22Rv1 (cell line): Measurements from ENCODE around the gene USP15.

ENCODE experiments used
- ZFX ChIP-seq: fragments of 450-650 bp; IDR thresholded peaks from 2 replicates; pipeline ENCODE4 v1.6.1; 2017; ENCODE audit warnings: antibody characterized with exemption, borderline replicate concordance
- TF ChIP-seq, protein P1 (sequence below): fragments of 450-650 bp; IDR thresholded peaks from 2 replicates; pipeline ENCODE4 v1.5.1; 2017; ENCODE audit warnings: mild to moderate bottlenecking

DNA sequence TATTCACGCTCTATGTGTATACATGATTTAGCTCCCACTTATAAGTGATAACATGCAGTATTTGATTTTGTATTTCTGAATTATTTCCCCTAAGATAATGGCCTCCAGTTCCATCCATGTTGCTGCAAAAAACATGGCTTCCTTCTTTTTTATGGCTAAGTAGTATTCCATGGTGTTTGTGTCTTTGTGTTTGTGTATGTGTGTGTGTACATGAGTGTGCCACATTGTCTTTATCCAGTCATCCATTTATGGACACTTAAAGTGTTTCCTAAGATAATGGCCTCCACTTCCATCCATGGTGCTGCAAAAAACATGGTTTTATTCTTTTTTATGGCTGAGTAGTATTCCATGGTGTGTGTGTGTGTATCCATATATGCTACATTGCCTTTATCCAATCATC lies 25.1 kb downstream of the USP15 start:
- TF ChIP-seq, protein P1, sequence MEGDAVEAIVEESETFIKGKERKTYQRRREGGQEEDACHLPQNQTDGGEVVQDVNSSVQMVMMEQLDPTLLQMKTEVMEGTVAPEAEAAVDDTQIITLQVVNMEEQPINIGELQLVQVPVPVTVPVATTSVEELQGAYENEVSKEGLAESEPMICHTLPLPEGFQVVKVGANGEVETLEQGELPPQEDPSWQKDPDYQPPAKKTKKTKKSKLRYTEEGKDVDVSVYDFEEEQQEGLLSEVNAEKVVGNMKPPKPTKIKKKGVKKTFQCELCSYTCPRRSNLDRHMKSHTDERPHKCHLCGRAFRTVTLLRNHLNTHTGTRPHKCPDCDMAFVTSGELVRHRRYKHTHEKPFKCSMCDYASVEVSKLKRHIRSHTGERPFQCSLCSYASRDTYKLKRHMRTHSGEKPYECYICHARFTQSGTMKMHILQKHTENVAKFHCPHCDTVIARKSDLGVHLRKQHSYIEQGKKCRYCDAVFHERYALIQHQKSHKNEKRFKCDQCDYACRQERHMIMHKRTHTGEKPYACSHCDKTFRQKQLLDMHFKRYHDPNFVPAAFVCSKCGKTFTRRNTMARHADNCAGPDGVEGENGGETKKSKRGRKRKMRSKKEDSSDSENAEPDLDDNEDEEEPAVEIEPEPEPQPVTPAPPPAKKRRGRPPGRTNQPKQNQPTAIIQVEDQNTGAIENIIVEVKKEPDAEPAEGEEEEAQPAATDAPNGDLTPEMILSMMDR, result no peak
- no peak for TF ChIP-seq ZFX
